ENCODE data around the gene SEPTIN6.

Gene SEPTIN6

DNA sequence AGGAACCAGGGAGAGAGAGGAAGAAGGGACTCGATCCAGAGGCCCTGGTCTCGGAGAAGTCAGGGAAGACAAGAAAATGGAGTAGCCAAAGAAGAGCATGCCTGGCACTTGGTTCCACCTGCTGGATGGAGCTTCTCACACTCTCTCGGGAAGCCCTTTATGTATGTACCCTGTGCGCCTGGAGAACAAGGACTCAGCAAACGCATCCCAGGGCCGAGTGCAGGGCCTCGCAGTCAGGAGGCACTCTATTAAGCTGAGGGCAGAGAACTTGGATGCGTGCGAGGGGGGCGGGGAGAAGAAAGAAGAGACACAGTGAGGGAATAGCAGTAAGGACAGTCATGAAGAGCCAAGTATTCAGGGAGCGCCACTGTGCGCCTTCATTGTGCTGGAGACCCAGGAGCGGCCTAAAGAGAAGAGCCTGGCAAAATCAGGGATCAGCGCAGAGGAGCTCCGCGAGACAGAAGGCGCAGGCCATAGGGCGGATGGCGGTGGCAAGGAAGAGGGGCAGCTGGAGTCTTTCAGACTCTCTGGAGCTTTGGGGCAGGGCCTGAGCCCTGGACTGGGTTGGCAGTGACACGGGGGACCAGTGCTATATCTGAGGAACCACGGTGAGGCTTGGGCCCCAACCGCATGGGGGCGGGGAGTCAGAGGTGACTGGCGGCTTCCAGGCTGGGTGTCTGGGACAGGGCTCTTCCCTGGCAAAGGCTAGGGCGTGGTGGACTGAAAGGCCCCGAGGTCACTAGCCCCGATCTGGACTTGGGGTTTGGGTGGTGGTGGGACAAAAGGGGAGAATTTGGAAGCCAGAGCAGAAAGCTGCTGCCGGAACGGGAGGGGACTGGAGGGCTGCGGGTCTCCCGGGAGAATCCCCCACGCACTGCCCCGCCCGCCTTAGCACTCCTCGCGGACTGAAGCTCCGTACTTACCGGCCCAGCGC, 1.9 kb upstream of the SEPTIN6 start:
- H3K4me1 ChIP-seq (ENCODE audit: control insufficient read depth, insufficient read depth, low read depth, low read length), result peaks cover 9% of the 10 kb centered on the region
- H2AK5ac ChIP-seq (ENCODE audit: low read length, severe bottlenecking), result no peak overlapping the region
- no peak overlapping the region for H3K9ac ChIP-seq (ENCODE audit: low read length)
- H3K4me3 ChIP-seq (ENCODE audit: insufficient read depth in 1 of 2, low read depth in 1 of 2, low read length in 2 of 2), result no peak overlapping the region
- H2AFZ ChIP-seq (ENCODE audit: low read depth, low read length), result peak overlapping the region; percentile 11
- no peaks in the 10 kb centered on the region for H3K36me3 ChIP-seq (ENCODE audit: control insufficient read depth in 1 of 2, insufficient read depth in 2 of 2, low read depth in 1 of 2, low read length in 2 of 2)
- H2BK5ac ChIP-seq (ENCODE audit: low read depth, low read length, poor library complexity, severe bottlenecking), result no peak overlapping the region
- H3K79me1 ChIP-seq (replicated peaks; ENCODE audit: low read length, poor library complexity, severe bottlenecking), result peaks cover 4% of the 10 kb centered on the region
- no peak overlapping the region for H3K27ac ChIP-seq (ENCODE audit: low read length, poor library complexity, severe bottlenecking)
- peak; percentile 35 for DNase-seq
- no peak overlapping the region for H4K91ac ChIP-seq (ENCODE audit: low read length)
- H3K23ac ChIP-seq (ENCODE audit: low read length in 2 of 2), result no peak overlapping the region
- no peak overlapping the region for H3K4ac ChIP-seq (ENCODE audit: low read depth in 1 of 2, low read length in 2 of 2)
- no peak overlapping the region for H2BK15ac ChIP-seq (ENCODE audit: low read depth, poor library complexity, severe bottlenecking)
- peak overlapping the region; percentile 30 for H4K8ac ChIP-seq (ENCODE audit: low read length)
- WGBS, result 49% methylated on average over 36 of the region's 39 CpGs
- no peaks in the 10 kb centered on the region for H3K9me3 ChIP-seq (ENCODE audit: control insufficient read depth, low read length)
- H2BK120ac ChIP-seq (ENCODE audit: low read depth, low read length), result no peak overlapping the region
- H3K27me3 ChIP-seq (ENCODE audit: control insufficient read depth in 1 of 2, insufficient read depth in 1 of 2, low read length in 2 of 2), result peaks cover 0 to 13% of the 10 kb centered on the region in 2 experiments
- H3K14ac ChIP-seq (ENCODE audit: low read length in 2 of 2), result no peak overlapping the region
- no peak overlapping the region for H2BK12ac ChIP-seq (ENCODE audit: low read length in 2 of 2)
- no peak overlapping the region for H3K4me2 ChIP-seq (ENCODE audit: low read length, poor library complexity, severe bottlenecking)
- peak overlapping the region in 1 of 2 experiments; percentile 57 for H3K18ac ChIP-seq (ENCODE audit: low read depth in 1 of 2, low read length in 2 of 2)

DNA sequence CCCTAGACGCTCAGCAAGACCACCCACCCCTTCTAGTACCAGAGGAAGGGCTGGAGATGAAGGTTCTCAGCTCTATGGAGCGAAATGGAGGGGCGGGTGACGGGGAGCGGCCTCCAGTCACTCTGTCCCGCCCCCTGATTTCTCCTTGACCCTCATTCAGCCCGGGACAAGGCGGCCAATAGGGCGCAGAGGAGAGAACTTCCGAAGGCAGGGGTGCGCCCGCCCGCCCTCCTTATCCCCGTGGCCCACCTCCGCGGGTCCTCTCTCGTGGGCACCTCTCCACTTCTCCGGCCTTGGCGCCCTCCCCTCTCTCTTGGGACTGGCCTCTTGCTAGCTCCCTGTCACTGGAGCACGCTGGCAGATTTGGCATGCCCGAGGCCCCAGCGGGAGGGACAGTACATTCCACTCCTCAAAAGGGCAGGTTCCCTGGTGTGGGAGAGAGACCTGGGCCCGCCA, 1.1 kb upstream of the SEPTIN6 start:
- H3K4me1 ChIP-seq (ENCODE audit: control insufficient read depth, insufficient read depth, low read depth, low read length), result peaks cover 9% of the 10 kb centered on the region
- H2BK12ac ChIP-seq (ENCODE audit: low read length in 2 of 2), result no peak overlapping the region
- H3K4ac ChIP-seq (ENCODE audit: low read depth in 1 of 2, low read length in 2 of 2), result no peak overlapping the region
- peaks cover 0 to 13% of the 10 kb centered on the region in 2 experiments for H3K27me3 ChIP-seq (ENCODE audit: control insufficient read depth in 1 of 2, insufficient read depth in 1 of 2, low read length in 2 of 2)
- H3K14ac ChIP-seq (ENCODE audit: low read length in 2 of 2), result no peak overlapping the region
- no peak overlapping the region for H2BK5ac ChIP-seq (ENCODE audit: low read depth, low read length, poor library complexity, severe bottlenecking)
- peak overlapping the region in 1 of 2 experiments; percentile 33 for H3K18ac ChIP-seq (ENCODE audit: low read depth in 1 of 2, low read length in 2 of 2)
- no peaks in the 10 kb centered on the region for H3K36me3 ChIP-seq (ENCODE audit: control insufficient read depth in 1 of 2, insufficient read depth in 2 of 2, low read depth in 1 of 2, low read length in 2 of 2)
- peaks cover 6% of the 10 kb centered on the region for H3K79me1 ChIP-seq (replicated peaks; ENCODE audit: low read length, poor library complexity, severe bottlenecking)
- H4K8ac ChIP-seq (ENCODE audit: low read length), result peak overlapping the region; percentile 30
- H3K23ac ChIP-seq (ENCODE audit: low read length in 2 of 2), result no peak overlapping the region
- WGBS, result 44% methylated on average over 6 of the region's 23 CpGs
- no peak overlapping the region for H3K27ac ChIP-seq (ENCODE audit: low read length, poor library complexity, severe bottlenecking)
- H2BK120ac ChIP-seq (ENCODE audit: low read depth, low read length), result no peak overlapping the region
- no peaks in the 10 kb centered on the region for H3K9me3 ChIP-seq (ENCODE audit: control insufficient read depth, low read length)
- H2AFZ ChIP-seq (ENCODE audit: low read depth, low read length), result peak overlapping the region; percentile 11
- no peak overlapping the region for H4K91ac ChIP-seq (ENCODE audit: low read length)
- H3K9ac ChIP-seq (ENCODE audit: low read length), result no peak overlapping the region
- peak; percentile 16 for DNase-seq
- no peak overlapping the region for H2AK5ac ChIP-seq (ENCODE audit: low read length, severe bottlenecking)
- H2BK15ac ChIP-seq (ENCODE audit: low read depth, poor library complexity, severe bottlenecking), result no peak overlapping the region
- H3K4me3 ChIP-seq (ENCODE audit: insufficient read depth in 1 of 2, low read depth in 1 of 2, low read length in 2 of 2), result peak overlapping the region; percentile 73 to 76
- H3K4me2 ChIP-seq (ENCODE audit: low read length, poor library complexity, severe bottlenecking), result peak overlapping the region; percentile 79

DNA sequence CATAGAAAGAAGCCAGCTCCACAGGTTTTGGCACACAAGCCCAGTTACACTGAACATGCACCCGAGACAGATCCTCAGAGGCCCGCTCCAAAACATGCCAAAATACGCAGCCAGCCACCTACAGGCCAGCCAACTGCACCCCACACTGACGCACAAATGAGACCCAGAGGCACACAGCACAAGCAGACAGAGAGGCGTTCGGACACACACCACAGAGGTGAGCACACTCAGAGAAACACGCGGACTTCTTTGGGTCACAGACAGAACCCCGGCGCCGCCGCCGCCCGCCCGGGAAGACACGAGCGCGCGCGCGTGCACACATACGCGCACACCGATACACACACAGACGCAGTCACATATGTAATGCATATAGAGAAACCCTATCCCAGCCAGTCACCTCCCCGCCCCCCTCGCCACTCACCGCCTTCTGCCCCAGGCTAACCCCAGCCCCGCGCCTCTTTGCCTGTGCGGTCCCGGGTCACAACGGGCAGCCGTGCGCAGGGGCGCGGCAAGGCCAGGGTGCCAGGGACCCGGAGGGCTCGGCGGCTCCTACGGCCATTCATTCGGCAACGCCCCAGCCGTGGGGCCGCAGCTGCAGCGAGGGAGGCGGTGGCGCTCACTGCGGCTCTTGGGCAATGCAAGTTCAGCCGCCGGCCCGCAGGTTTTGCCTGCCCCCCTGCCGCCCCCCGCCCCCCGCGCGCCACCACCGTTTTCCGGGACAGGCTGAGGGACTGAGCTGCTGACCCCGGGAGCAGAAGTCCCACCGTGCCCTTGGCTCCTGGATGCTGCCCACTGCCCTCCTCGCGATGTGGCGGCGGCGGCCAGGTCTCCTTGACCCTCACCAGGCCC, 553 bp downstream of the SEPTIN6 start:
- H3K36me3 ChIP-seq (ENCODE audit: control insufficient read depth in 1 of 2, insufficient read depth in 2 of 2, low read depth in 1 of 2, low read length in 2 of 2), result no peaks in the 10 kb centered on the region
- no peak overlapping the region for H2BK12ac ChIP-seq (ENCODE audit: low read length in 2 of 2)
- H2BK120ac ChIP-seq (ENCODE audit: low read depth, low read length), result no peak overlapping the region
- peak overlapping the region; percentile 72 for H2AFZ ChIP-seq (ENCODE audit: low read depth, low read length)
- WGBS, result under 1% methylated on average over 29 of the region's 66 CpGs
- peaks cover 9% of the 10 kb centered on the region for H3K4me1 ChIP-seq (ENCODE audit: control insufficient read depth, insufficient read depth, low read depth, low read length)
- H2BK15ac ChIP-seq (ENCODE audit: low read depth, poor library complexity, severe bottlenecking), result no peak overlapping the region
- H3K27me3 ChIP-seq (ENCODE audit: control insufficient read depth in 1 of 2, insufficient read depth in 1 of 2, low read length in 2 of 2), result peaks cover 0 to 11% of the 10 kb centered on the region in 2 experiments
- peak overlapping the region; percentile 83 to 97 for H3K18ac ChIP-seq (ENCODE audit: low read depth in 1 of 2, low read length in 2 of 2)
- no peak overlapping the region for H2BK5ac ChIP-seq (ENCODE audit: low read depth, low read length, poor library complexity, severe bottlenecking)
- H3K23ac ChIP-seq (ENCODE audit: low read length in 2 of 2), result no peak overlapping the region
- peaks cover 9% of the 10 kb centered on the region for H3K79me1 ChIP-seq (replicated peaks; ENCODE audit: low read length, poor library complexity, severe bottlenecking)
- H3K27ac ChIP-seq (ENCODE audit: low read length, poor library complexity, severe bottlenecking), result no peak overlapping the region
- H3K4me2 ChIP-seq (ENCODE audit: low read length, poor library complexity, severe bottlenecking), result peak overlapping the region; percentile 82
- no peak overlapping the region for H2AK5ac ChIP-seq (ENCODE audit: low read length, severe bottlenecking)
- no peaks in the 10 kb centered on the region for H3K9me3 ChIP-seq (ENCODE audit: control insufficient read depth, low read length)
- H3K14ac ChIP-seq (ENCODE audit: low read length in 2 of 2), result no peak overlapping the region
- H4K8ac ChIP-seq (ENCODE audit: low read length), result peak overlapping the region; percentile 37
- H3K9ac ChIP-seq (ENCODE audit: low read length), result peak overlapping the region; percentile 75
- DNase-seq, result peak; percentile 54
- H3K4me3 ChIP-seq (ENCODE audit: insufficient read depth in 1 of 2, low read depth in 1 of 2, low read length in 2 of 2), result peak overlapping the region; percentile 73 to 76
- H4K91ac ChIP-seq (ENCODE audit: low read length), result peak overlapping the region; percentile 75
- peak overlapping the region in 1 of 2 experiments; percentile 67 for H3K4ac ChIP-seq (ENCODE audit: low read depth in 1 of 2, low read length in 2 of 2)

Data from mesenchymal stem cell (in vitro differentiated cells and primary cell).